CD4-positive, alpha-beta memory T cell (primary cell): ENCODE data around the gene ELOVL3. TPM values are rescaled to one million over a fixed set of nuclear protein-coding genes. Genes with fewer than 3 reads are reported as not detected.
"Not testable (repeated sequence)": the region's sequence is repeated elsewhere in the genome, so short reads cannot be mapped to it uniquely, and the experiment has no call there.

ENCODE experiments used
- CTCF ChIA-PET: fragments of 350-600 bp; sonication (Branson Sonifier 250); formaldehyde crosslinking; loops from one replicate; lab custom pipeline; 2021; ENCODE audit warnings: inconsistent platforms; ENCODE audit not compliant: partially characterized antibody; lab: Charles Lee
- POLR2A ChIA-PET: fragments of 350-600 bp; sonication (Branson Sonifier 250); formaldehyde crosslinking; loops from one replicate; lab custom pipeline; 2021; ENCODE audit not compliant: partially characterized antibody; lab: Charles Lee
- DNase-seq, 5 donors: peaks; one replicate each; pipeline versions ENCODE4 v3.0.0 to v3.0.0-alpha.2; 2020 to 2022; ENCODE audit warnings: mixed read lengths in 1 of 5
- H3K27ac ChIP-seq: one replicate; pipeline ENCODE4 v1.7.0; 2013; ENCODE audit warnings: low read depth, low read length
- H3K27me3 ChIP-seq: 2 replicates; pipeline ENCODE4 v1.7.0; 2013; ENCODE audit warnings: mild to moderate bottlenecking, low read length, moderate library complexity; ENCODE audit not compliant: insufficient read depth
- H3K36me3 ChIP-seq: 2 replicates; pipeline ENCODE4 v1.7.0; 2013; ENCODE audit warnings: mild to moderate bottlenecking, low read length, moderate library complexity; ENCODE audit not compliant: insufficient read depth
- H3K4me1 ChIP-seq: 2 replicates; pipeline ENCODE4 v1.7.0; 2013; ENCODE audit warnings: mild to moderate bottlenecking, low read length, moderate library complexity; ENCODE audit not compliant: insufficient read depth
- H3K4me3 ChIP-seq, 2 donors: one replicate each; pipeline ENCODE4 v1.7.0; 2013; ENCODE audit warnings: low read length in 2 of 2, mild to moderate bottlenecking in 1 of 2
- H3K9me3 ChIP-seq, 2 donors: one replicate each; pipeline ENCODE4 v1.7.0; 2013; ENCODE audit warnings: low read length in 2 of 2, control low read depth in 1 of 2; ENCODE audit not compliant: control insufficient read depth in 1 of 2
- H3K27ac Mint-ChIP-seq, 7 donors: one replicate each; pipeline ENCODE4 v1.8.0; 2020 to 2021; ENCODE audit warnings: mixed read lengths in 7 of 7, mild to moderate bottlenecking in 6 of 7, inconsistent platforms in 3 of 7, moderate library complexity in 3 of 7
- H3K27me3 Mint-ChIP-seq, 2 donors: one replicate each; pipeline ENCODE4 v1.8.0; 2020 to 2021; ENCODE audit warnings: mixed read lengths in 2 of 2
- H3K36me3 Mint-ChIP-seq, 2 donors: one replicate each; pipeline ENCODE4 v1.8.0; 2020 to 2021; ENCODE audit warnings: mixed read lengths in 2 of 2, inconsistent platforms in 1 of 2, mild to moderate bottlenecking in 1 of 2
- H3K4me1 Mint-ChIP-seq, 4 donors: one replicate each; pipeline ENCODE4 v1.8.0; 2020 to 2021; ENCODE audit warnings: mixed read lengths in 4 of 4, mild to moderate bottlenecking in 1 of 4
- H3K4me3 Mint-ChIP-seq, 8 donors: one replicate each; pipeline ENCODE4 v1.8.0; 2020 to 2021; ENCODE audit warnings: mixed read lengths in 8 of 8, mild to moderate bottlenecking in 7 of 8, moderate library complexity in 6 of 8, inconsistent platforms in 3 of 8
- H3K9me3 Mint-ChIP-seq, 8 donors: one replicate each; pipeline ENCODE4 v1.8.0; 2020 to 2021; ENCODE audit warnings: mixed read lengths in 8 of 8, mild to moderate bottlenecking in 5 of 8, inconsistent platforms in 3 of 8, moderate library complexity in 1 of 8
- intact Hi-C: fragments of 100-400 bp; cut with micrococcal nuclease; formaldehyde crosslinking; loops from one replicate; pipeline ENCODE4 v1.15.1; 2023
- polyA plus RNA-seq, 2 donors: library from polyadenylated mRNA; unstranded; fragments of 300-500 nt; fragmentation: Illumina TruSeq; gene quantifications; one replicate each; pipeline ENCODE4 v1.2.3, GENCODE V29; 2021
- total RNA-seq, 2 experiments: library from RNA; stranded (reverse); gene quantifications; one replicate each; pipeline ENCODE4 v1.2.3, GENCODE V29; 2021

The ELOVL3 gene
- total and polyA plus RNA-seq, 4 experiments from 2014 or later, result not detected

- ChIA-PET POLR2A (no interaction called here), CTCF (no interaction called here)
- peaks cover 0 to 7% of the 10 kb centered on the region in 2 donors for H3K27me3 Mint-ChIP-seq
- no peak for DNase-seq
- no peak overlapping the region for H3K27ac Mint-ChIP-seq
- H3K4me3 Mint-ChIP-seq, result no peak overlapping the region
- Histone ChIP-seq H3K9me3 (peaks cover 0 to 3% of the 10 kb centered on the region in 2 donors), H3K27ac (no peak overlapping the region), H3K27me3 (no peaks in the 10 kb centered on the region), H3K4me1 (no peaks in the 10 kb centered on the region), H3K4me3 (no peak overlapping the region), H3K36me3 (no peaks in the 10 kb centered on the region)
- intact Hi-C loops, result no loop called here
- H3K9me3 Mint-ChIP-seq, result peaks cover 0 to 16% (median 10%) of the 10 kb centered on the region in 8 donors
- no peaks in the 10 kb centered on the region for H3K4me1 Mint-ChIP-seq
- H3K36me3 Mint-ChIP-seq, result peaks cover 0 to 8% of the 10 kb centered on the region in 2 donors
These were observed 23.7 kb upstream of the ELOVL3 start for GRCh38 chr10:102202386-102202785.

DNA sequence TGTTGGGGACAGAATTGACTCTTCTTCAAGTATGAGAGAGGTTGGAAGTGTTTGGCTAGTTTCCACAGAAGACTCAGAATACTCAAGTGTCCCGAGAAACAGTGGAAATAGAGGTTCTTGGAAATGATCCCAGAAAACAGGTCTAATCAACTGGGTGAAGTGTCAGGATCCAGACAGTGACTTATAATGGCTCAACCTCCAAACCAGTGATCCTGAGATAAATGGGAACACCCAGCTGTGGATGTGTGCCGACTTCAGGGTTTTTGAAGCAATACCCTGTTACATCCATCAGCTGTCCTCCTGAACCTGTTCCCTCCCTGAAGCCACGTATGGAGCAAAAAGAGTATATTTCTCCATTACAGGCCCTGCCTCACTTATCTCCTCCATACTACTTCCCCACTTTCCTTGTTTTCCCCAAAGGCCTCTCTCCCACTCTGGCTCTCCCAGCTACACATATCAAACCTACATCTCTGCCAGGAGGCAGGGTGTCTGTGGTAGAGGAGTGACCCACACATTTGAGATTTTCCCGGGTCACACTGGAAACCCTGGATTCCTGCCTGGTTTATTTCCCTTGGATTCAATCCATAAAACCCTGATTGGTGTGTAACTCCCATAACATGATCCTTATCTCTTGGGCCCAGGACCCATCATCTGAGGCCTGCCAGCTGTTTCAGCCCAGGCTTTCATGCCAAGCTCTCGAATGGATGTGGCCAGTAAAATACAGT lies 17.6 kb upstream of the ELOVL3 start:
- H3K4me3 ChIP-seq, result no peak overlapping the region
- H3K27me3 Mint-ChIP-seq, result peaks cover 1 to 2% of the 10 kb centered on the region in 2 donors
- no peaks in the 10 kb centered on the region for H3K4me1 ChIP-seq
- no peak overlapping the region for H3K27ac ChIP-seq
- POLR2A ChIA-PET, result no interaction called here
- no peaks in the 10 kb centered on the region for H3K27me3 ChIP-seq
- H3K4me1 Mint-ChIP-seq, result no peaks in the 10 kb centered on the region
- CTCF ChIA-PET, result interaction anchor here (0.7 to 2.0 kb wide), 2 partner anchors 24 to 262 kb away, joined by 3 to 6 read pairs; no protein-coding TSS in a partner anchor
- no peak for DNase-seq
- intact Hi-C loops, result no loop called here
- no peak overlapping the region for H3K27ac Mint-ChIP-seq
- no peak overlapping the region for H3K4me3 Mint-ChIP-seq
- peaks cover 0 to 8% of the 10 kb centered on the region in 2 donors for H3K36me3 Mint-ChIP-seq
- peaks cover 0 to 3% of the 10 kb centered on the region in 2 donors for H3K9me3 ChIP-seq
- H3K36me3 ChIP-seq, result no peaks in the 10 kb centered on the region
- peaks cover 0 to 13% (median 10%) of the 10 kb centered on the region in 8 donors for H3K9me3 Mint-ChIP-seq

DNA sequence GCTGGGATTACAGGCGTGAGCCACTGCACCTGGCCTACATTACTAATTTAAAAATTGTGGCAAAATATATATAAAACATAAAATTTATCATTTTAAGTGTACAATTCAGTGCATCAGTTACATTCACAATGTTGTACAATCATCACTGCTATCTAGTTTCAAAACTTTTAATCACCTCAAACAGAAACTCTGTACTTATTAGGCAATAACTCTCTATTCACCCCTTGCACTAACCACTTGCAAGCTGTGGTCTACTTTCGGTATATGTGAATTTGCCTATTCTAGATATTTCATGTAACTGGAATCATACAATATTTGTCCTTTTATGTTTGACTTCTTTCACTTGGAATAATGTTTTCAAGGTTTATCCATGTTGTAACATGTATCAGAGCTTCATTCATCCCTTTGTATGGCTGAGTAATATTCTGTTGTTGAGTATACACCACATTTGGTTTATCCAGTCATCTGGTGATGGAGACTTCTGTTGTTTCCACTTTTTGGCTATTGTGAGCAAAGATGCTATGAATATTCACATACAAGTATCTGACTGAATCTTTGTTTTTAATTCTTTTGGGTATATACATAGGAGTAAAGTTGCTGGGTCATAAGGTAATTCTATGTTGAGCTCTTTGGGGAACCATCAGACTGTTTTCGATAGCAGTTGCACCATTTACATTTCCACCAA lies 14.3 kb upstream of the ELOVL3 start:
- Histone ChIP-seq H3K27me3 (no peaks in the 10 kb centered on the region), H3K27ac (no peak overlapping the region), H3K36me3 (no peaks in the 10 kb centered on the region), H3K9me3 (no peaks in the 10 kb centered on the region), H3K4me1 (no peaks in the 10 kb centered on the region), H3K4me3 (no peak overlapping the region)
- no peaks in the 10 kb centered on the region for H3K36me3 Mint-ChIP-seq
- POLR2A ChIA-PET, result no interaction called here
- peaks cover 4 to 5% of the 10 kb centered on the region in 2 donors for H3K27me3 Mint-ChIP-seq
- H3K27ac Mint-ChIP-seq, result no peak overlapping the region
- H3K4me3 Mint-ChIP-seq, result no peak overlapping the region
- H3K9me3 Mint-ChIP-seq, result peaks cover 0 to 2% (median 0%) of the 10 kb centered on the region in 8 donors
- CTCF ChIA-PET, result interaction anchor here (0.9 to 1.1 kb wide), 2 partner anchors 19 to 39 kb away, joined by 3 to 4 read pairs; no protein-coding TSS in a partner anchor
- no peak for DNase-seq
- H3K4me1 Mint-ChIP-seq, result no peaks in the 10 kb centered on the region
- intact Hi-C loops, result no loop called here

GRCh38 chr10:102213599-102213998 lies 12.5 kb upstream of the ELOVL3 start:
- DNase-seq, H3K4me3 Mint-ChIP-seq, POLR2A ChIA-PET, H3K9me3 ChIP-seq, H3K4me1 Mint-ChIP-seq, intact Hi-C loops, H3K4me1 ChIP-seq, H3K4me3 ChIP-seq, H3K9me3 Mint-ChIP-seq, CTCF ChIA-PET, H3K36me3 ChIP-seq, H3K27me3 ChIP-seq, H3K27me3 Mint-ChIP-seq, H3K27ac ChIP-seq, H3K36me3 Mint-ChIP-seq, H3K27ac Mint-ChIP-seq: not testable (repeated sequence)

GRCh38 chr10:102219370-102219769 lies 6.7 kb upstream of the ELOVL3 start:
- no peak overlapping the region for H3K4me3 Mint-ChIP-seq
- no peak overlapping the region for H3K27ac Mint-ChIP-seq
- POLR2A ChIA-PET, result no interaction called here
- no peaks in the 10 kb centered on the region for H3K36me3 ChIP-seq
- peaks cover 0 to 2% (median 0%) of the 10 kb centered on the region in 8 donors for H3K9me3 Mint-ChIP-seq
- H3K4me1 Mint-ChIP-seq, result no peaks in the 10 kb centered on the region
- no peak overlapping the region for H3K4me3 ChIP-seq
- intact Hi-C loops, result no loop called here
- CTCF ChIA-PET, result interaction anchor here (0.7 to 24.6 kb wide), 4 partner anchors 8 to 133 kb away, joined by 3 to 549 read pairs (median 20); no protein-coding TSS in a partner anchor
- H3K36me3 Mint-ChIP-seq, result no peaks in the 10 kb centered on the region
- no peaks in the 10 kb centered on the region for H3K9me3 ChIP-seq
- no peak overlapping the region for H3K27ac ChIP-seq
- no peaks in the 10 kb centered on the region for H3K4me1 ChIP-seq
- no peaks in the 10 kb centered on the region for H3K27me3 ChIP-seq
- peaks cover 2 to 3% of the 10 kb centered on the region in 2 donors for H3K27me3 Mint-ChIP-seq
- no peak for DNase-seq

GRCh38 chr10:102220612-102221011 lies 5.5 kb upstream of the ELOVL3 start:
- Mint-ChIP-seq H3K27me3 (peaks cover 1 to 3% of the 10 kb centered on the region in 2 donors), H3K9me3 (peaks cover 0 to 2% (median 0%) of the 10 kb centered on the region in 8 donors), H3K4me3 (no peak overlapping the region), H3K36me3 (no peaks in the 10 kb centered on the region), H3K27ac (no peak overlapping the region), H3K4me1 (peaks cover 0 to 3% (median 1%) of the 10 kb centered on the region in 4 donors)
- DNase-seq, result no peak
- CTCF ChIA-PET, result interaction anchor here (4.5 to 24.6 kb wide), 2 partner anchors 10 to 131 kb away, joined by 37 to 549 read pairs; no protein-coding TSS in a partner anchor
- POLR2A ChIA-PET, result no interaction called here
- Histone ChIP-seq H3K27me3 (no peaks in the 10 kb centered on the region), H3K4me1 (peaks cover 2% of the 10 kb centered on the region), H3K36me3 (no peaks in the 10 kb centered on the region), H3K9me3 (no peaks in the 10 kb centered on the region), H3K4me3 (no peak overlapping the region), H3K27ac (no peak overlapping the region)
- intact Hi-C loops, result no loop called here

DNA sequence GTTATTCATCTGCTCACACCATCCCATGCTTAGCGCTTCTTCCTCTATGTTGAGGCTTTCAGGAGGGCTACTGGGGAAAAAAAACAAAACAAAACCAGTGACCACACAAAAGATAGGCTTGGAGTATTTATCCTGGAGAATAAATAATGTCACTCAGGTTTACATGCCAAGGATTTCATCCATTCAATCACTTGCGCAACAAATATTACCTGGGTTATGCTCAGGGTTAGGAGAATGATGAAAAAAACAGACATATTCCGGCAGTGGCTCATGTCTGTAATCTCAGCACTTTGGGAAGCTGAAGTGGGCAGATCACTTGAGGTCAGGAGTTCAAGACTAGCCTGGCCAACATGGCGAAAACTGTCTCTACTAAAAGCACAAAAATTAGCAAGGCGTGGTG lies 3.3 kb upstream of the ELOVL3 start:
- peaks cover 1% of the 10 kb centered on the region for H3K27me3 ChIP-seq
- peaks cover 0 to 2% (median 0%) of the 10 kb centered on the region in 8 donors for H3K9me3 Mint-ChIP-seq
- H3K36me3 Mint-ChIP-seq, result no peaks in the 10 kb centered on the region
- DNase-seq, result no peak
- no peak overlapping the region for H3K4me3 Mint-ChIP-seq
- peaks cover 12% of the 10 kb centered on the region for H3K4me1 ChIP-seq
- CTCF ChIA-PET, result interaction anchor here (1.0 to 24.6 kb wide), 2 partner anchors 54 to 129 kb away, joined by 3 to 549 read pairs; no protein-coding TSS in a partner anchor
- H3K4me1 Mint-ChIP-seq, result peaks cover 6 to 16% (median 12%) of the 10 kb centered on the region in 4 donors
- no peak overlapping the region for H3K4me3 ChIP-seq
- POLR2A ChIA-PET, result no interaction called here
- H3K9me3 ChIP-seq, result no peaks in the 10 kb centered on the region
- H3K27me3 Mint-ChIP-seq, result peaks cover 6 to 7% of the 10 kb centered on the region in 2 donors
- intact Hi-C loops, result no loop called here
- H3K27ac ChIP-seq, result no peak overlapping the region
- H3K36me3 ChIP-seq, result no peaks in the 10 kb centered on the region
- no peak overlapping the region for H3K27ac Mint-ChIP-seq
